ENCODE results near the gene SPIN1. TPM values are rescaled to one million over a fixed set of nuclear protein-coding genes. Genes with fewer than 3 reads are reported as not detected.
A peak's percentile ranks its signal among the peaks of the same experiment; 100 is the strongest.

SPIN1 gene
- total RNA-seq, 1 experiment from 2014 or later, result 123 TPM

GRCh38 chr9:88388886-88389605 lies 802 bp downstream of the SPIN1 start (continued):
- TF ChIP-seq E2F4 (CRISPR knock-in tag; IDR thresholded peaks at IDR 0.05; ENCODE audit: borderline replicate concordance, low read depth) (no peak), ZNF512 (CRISPR knock-in tag; IDR thresholded peaks at IDR 0.05; ENCODE audit: borderline replicate concordance) (no peak), MXD4 (CRISPR knock-in tag; IDR thresholded peaks at IDR 0.05; ENCODE audit: borderline replicate concordance) (no peak), PREB (CRISPR knock-in tag; IDR thresholded peaks at IDR 0.05; ENCODE audit: borderline replicate concordance) (no peak)
- TF ChIP-seq, protein P1, sequence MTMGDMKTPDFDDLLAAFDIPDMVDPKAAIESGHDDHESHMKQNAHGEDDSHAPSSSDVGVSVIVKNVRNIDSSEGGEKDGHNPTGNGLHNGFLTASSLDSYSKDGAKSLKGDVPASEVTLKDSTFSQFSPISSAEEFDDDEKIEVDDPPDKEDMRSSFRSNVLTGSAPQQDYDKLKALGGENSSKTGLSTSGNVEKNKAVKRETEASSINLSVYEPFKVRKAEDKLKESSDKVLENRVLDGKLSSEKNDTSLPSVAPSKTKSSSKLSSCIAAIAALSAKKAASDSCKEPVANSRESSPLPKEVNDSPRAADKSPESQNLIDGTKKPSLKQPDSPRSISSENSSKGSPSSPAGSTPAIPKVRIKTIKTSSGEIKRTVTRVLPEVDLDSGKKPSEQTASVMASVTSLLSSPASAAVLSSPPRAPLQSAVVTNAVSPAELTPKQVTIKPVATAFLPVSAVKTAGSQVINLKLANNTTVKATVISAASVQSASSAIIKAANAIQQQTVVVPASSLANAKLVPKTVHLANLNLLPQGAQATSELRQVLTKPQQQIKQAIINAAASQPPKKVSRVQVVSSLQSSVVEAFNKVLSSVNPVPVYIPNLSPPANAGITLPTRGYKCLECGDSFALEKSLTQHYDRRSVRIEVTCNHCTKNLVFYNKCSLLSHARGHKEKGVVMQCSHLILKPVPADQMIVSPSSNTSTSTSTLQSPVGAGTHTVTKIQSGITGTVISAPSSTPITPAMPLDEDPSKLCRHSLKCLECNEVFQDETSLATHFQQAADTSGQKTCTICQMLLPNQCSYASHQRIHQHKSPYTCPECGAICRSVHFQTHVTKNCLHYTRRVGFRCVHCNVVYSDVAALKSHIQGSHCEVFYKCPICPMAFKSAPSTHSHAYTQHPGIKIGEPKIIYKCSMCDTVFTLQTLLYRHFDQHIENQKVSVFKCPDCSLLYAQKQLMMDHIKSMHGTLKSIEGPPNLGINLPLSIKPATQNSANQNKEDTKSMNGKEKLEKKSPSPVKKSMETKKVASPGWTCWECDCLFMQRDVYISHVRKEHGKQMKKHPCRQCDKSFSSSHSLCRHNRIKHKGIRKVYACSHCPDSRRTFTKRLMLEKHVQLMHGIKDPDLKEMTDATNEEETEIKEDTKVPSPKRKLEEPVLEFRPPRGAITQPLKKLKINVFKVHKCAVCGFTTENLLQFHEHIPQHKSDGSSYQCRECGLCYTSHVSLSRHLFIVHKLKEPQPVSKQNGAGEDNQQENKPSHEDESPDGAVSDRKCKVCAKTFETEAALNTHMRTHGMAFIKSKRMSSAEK (CRISPR knock-in tag; IDR thresholded peaks at IDR 0.05; ENCODE audit: borderline replicate concordance), result no peak

DNA sequence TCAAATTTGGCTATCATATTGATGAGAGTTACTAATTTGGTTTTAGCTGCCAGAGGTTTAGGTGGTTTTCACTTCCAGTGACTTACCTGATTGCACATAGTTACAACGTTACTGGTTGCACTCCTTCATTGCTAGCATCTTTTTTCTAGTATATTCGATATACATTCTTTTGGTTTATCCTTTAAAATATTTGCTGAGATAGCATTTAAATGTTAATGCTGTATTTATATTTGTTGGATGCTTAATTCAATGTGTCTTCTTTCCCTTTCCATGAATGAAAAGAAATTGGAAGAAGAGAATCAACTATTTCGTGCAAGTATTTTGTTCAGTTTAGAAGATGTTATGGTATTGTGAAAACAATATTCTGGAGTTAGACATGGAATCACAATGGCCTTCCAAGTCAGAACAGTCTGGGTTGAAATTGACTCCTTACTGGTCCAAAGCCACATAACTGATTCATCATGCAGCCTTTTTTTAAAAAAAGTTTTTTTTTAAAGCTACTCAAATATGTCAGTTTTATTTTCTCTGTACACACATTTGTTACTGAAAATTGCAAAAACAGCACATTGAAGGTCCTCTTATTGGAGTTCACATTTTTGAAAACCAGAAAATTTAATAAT lies 2.2 kb downstream of the SPIN1 start:
- DNase-seq (ENCODE audit: low spot score) (no peak), ATAC-seq (no peak)
- CTCF ChIA-PET, result interaction anchor here (1.5 kb wide), 1 partner anchor 143 kb away, joined by 4 read pairs; no protein-coding TSS in a partner anchor
- peaks cover 59% of the 10 kb centered on the region for H3K4me1 Mint-ChIP-seq
- 0 out of 2 replicates have a peak, but pooled peaks cover 4% of the 10 kb centered on the region for H3K9me3 Mint-ChIP-seq
- H3K27ac Mint-ChIP-seq, result peak overlapping the region; percentile 44; the same call in 1 of the 2 replicates
- peaks cover 24% of the 10 kb centered on the region for H3K36me3 Mint-ChIP-seq
- TF ChIP-seq, protein P2, sequence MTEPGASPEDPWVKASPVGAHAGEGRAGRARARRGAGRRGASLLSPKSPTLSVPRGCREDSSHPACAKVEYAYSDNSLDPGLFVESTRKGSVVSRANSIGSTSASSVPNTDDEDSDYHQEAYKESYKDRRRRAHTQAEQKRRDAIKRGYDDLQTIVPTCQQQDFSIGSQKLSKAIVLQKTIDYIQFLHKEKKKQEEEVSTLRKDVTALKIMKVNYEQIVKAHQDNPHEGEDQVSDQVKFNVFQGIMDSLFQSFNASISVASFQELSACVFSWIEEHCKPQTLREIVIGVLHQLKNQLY (CRISPR knock-in tag; IDR thresholded peaks at IDR 0.05), result no peak
- TF ChIP-seq PREB (CRISPR knock-in tag; IDR thresholded peaks at IDR 0.05; ENCODE audit: borderline replicate concordance) (no peak), KAT7 (CRISPR knock-in tag; IDR thresholded peaks at IDR 0.05; ENCODE audit: borderline replicate concordance) (no peak), CREB1 (CRISPR knock-in tag; IDR thresholded peaks at IDR 0.05) (no peak)
- TF ChIP-seq, protein P3, sequence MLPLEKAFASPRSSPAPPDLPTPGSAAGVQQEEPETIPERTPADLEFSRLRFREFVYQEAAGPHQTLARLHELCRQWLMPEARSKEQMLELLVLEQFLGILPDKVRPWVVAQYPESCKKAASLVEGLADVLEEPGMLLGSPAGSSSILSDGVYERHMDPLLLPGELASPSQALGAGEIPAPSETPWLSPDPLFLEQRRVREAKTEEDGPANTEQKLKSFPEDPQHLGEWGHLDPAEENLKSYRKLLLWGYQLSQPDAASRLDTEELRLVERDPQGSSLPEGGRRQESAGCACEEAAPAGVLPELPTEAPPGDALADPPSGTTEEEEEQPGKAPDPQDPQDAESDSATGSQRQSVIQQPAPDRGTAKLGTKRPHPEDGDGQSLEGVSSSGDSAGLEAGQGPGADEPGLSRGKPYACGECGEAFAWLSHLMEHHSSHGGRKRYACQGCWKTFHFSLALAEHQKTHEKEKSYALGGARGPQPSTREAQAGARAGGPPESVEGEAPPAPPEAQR (CRISPR knock-in tag; IDR thresholded peaks at IDR 0.05), result no peak
- peak overlapping the region; percentile 90 for H3K4me3 Mint-ChIP-seq
- no peaks in the 10 kb centered on the region for H3K27me3 Mint-ChIP-seq (ENCODE audit: low read depth)
- POLR2A ChIA-PET, result no interaction called here

All from WTC11 (cell line).